GM12874 (cell line): ENCODE results near the gene TSPAN16.

Experiments
- TF ChIP-seq, protein P1 (sequence below): IDR thresholded peaks from 2 replicates; pipeline ENCODE4 v1.5.1; 2011; ENCODE audit warnings: low read depth, mild to moderate bottlenecking, control low read depth, low read length, moderate library complexity; ENCODE audit not compliant: insufficient read depth

Gene TSPAN16, protein sequence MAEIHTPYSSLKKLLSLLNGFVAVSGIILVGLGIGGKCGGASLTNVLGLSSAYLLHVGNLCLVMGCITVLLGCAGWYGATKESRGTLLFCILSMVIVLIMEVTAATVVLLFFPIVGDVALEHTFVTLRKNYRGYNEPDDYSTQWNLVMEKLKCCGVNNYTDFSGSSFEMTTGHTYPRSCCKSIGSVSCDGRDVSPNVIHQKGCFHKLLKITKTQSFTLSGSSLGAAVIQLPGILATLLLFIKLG

DNA sequence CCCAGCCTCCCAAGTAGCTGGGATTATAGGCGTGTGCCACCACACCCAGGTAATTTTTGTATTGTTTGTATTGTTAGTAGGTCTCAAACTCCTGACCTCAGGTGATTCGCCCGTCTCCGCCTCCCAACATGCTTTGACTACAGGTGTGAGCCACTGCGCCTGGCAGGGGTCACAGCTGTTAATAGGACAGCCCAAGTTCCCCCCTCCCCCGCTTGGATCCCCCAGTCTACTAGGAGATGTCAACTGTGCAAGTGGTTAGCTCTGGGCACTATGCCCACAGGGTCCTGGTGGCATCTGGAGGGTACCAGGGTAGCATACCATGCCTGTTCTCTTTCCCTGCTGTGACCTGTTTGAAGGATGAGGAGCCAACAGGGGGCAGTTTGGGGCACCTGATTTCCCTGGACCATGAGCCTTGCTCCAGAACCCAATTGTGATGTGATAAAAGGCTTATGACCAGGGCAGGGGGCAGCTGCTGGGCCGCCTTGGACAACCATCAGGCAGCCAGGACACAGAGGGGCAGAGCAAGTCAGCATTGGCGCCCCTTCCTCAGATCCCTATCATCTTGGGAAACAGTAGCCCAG, at the start of gene TSPAN16:
Gene TSPAN16 (plus strand): TSS at position 496 of the 581 bp plus-strand sequence. CDS start 138 bp downstream, outside the sequence.
- TF ChIP-seq, protein P1, sequence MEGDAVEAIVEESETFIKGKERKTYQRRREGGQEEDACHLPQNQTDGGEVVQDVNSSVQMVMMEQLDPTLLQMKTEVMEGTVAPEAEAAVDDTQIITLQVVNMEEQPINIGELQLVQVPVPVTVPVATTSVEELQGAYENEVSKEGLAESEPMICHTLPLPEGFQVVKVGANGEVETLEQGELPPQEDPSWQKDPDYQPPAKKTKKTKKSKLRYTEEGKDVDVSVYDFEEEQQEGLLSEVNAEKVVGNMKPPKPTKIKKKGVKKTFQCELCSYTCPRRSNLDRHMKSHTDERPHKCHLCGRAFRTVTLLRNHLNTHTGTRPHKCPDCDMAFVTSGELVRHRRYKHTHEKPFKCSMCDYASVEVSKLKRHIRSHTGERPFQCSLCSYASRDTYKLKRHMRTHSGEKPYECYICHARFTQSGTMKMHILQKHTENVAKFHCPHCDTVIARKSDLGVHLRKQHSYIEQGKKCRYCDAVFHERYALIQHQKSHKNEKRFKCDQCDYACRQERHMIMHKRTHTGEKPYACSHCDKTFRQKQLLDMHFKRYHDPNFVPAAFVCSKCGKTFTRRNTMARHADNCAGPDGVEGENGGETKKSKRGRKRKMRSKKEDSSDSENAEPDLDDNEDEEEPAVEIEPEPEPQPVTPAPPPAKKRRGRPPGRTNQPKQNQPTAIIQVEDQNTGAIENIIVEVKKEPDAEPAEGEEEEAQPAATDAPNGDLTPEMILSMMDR = 0 out of 2 replicates have a peak, but pooled peaks have one; percentile 2

DNA sequence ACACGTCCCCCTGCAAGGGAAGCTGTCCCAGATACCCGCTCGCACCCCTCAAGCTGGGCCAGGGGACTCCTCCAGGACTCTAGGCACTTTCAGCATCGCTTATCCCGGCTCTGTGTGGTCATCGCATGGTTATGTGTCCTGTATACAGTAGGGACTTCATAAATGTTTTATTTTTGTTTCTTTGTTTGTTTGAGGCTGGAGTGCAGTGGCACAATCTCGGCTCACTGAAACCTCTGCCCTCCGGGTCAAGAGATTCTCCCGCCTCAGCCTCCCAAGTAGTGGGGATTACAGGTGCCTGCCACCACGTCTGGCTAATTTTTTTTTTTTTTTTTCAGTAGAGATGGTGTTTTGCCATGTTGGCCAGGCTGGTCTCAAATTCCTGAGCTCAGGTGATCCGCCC, 49.0 kb upstream of the TSPAN16 start:
- TF ChIP-seq, protein P1 = no peak

DNA sequence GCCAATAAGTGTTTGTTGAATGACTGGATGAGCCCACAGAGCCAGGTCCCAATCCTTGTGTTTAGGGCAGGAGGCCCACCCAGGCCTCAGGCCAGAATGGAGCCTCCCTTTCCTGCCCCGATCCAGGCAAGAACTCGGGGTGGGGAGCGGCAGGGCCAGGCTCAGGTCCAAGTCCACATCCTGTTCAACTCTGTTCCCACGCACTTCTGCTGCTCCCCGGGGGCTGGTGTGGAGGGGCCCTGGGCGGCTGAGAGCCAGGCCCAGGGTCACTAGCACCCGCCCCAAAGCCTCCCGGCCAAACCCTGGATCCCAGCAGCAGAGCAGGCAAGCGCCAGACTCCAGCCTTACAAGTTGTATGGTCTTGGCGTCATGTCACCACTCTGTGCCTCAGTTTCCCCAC, 48.6 kb upstream of the TSPAN16 start:
- TF ChIP-seq, protein P1 = no peak

DNA sequence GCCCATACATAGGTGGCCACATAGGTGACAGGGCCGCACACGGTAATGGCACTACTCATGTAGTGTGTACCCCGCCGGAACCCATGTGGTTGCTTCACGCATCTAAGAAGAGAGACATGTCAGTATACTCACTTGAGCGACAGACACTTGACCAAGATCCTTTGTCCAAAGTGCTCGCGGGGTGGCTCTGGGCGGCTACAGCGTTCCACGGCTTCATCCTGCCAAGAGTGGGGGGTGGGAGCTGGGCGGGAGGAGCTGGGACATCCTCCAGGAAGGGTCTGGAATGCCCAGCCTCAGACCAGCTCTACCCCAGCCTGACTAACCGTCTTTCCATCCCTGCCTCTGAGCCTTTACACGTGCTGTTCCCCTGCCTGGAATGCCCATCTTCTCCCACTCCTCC, 48.0 kb upstream of the TSPAN16 start:
- TF ChIP-seq, protein P1 = no peak

DNA sequence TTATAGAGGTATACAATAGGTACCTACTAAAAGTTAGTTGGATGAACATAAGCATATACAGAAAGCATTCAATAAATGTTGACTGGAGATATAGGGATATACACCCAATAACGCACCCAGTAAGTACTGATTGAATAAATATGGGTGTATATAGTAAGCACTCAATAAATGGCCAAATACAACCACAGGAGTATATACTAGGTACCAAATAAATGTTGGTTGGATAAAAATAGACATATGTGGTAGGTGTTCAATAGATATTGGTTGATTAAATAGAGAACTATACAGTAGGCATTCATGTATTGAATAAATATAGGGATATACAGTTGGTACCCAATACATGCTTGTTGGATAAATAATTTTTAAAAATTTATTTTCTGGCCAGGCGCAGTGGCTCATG, 47.1 kb upstream of the TSPAN16 start:
- TF ChIP-seq, protein P1 = no peak

DNA sequence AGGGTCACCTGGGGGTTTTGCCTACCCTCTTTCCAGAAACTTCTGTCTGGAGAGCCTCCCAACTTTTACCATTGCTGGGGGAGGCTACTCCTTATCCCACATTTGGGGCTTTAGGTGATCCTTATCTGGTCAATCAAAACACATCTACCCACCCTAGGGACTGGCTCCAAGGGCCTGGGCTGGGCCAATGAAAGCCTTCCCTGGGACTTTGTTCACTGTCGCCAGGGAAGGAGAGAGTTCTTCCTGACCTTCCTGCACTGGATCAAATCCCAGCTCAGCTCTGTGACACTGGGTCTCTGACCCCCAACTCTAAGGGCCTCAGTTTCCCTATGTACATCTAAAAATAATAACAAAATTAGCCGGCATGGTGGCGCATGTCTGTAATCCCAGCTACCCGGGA, 44.7 kb upstream of the TSPAN16 start:
- TF ChIP-seq, protein P1 = no peak

DNA sequence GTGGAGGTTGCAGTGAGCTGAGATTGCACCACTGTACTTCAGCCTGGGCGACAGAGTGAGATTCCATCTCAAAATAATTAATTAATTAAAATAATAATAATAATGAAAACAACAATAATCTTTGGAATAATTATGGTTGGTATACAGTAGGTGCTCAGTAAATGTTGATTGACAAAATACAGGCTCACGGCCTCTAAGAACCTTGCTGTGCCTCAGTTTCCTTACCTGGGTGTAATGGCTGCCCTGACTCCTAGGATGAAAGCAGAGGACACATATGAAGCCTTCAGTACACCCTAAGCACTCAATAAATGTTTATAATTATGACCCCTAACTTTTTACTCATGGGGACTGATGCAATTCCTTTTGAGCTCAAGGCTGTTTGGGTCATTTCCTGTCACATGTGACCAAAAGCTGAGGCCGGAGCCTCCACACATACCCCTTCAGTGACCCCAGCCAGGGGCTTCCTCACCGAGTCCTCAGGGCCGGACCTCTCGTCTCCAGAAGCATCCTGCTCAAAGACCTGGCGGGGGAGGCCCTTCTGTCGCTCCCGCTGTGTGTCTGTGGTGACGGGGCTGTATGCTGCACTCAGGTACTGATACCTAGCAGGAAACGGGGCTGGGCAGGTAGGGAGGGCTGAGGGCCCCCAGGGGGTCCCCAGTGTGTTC, 44.2 kb upstream of the TSPAN16 start:
- TF ChIP-seq, protein P1 = no peak
